Renal pelvis (tissue), 12 donors: ENCODE data around the gene ZNF485. TPM values are rescaled to one million over a fixed set of nuclear protein-coding genes. Genes with fewer than 3 reads are reported as not detected.
"Not testable (repeated sequence)": the region's sequence is repeated elsewhere in the genome, so short reads cannot be mapped to it uniquely, and the experiment has no call there.

Experiments
- DNase-seq: peaks from one replicate; pipeline ENCODE4 v3.0.0-alpha.2; 2013
- long read RNA-seq, 16 experiments: transcript quantifications; one replicate each; lab custom pipeline, GENCODE V29; 2026
- polyA plus RNA-seq, 3 donors: library from polyadenylated mRNA; unstranded; fragments of 120-200 nt; gene quantifications; one replicate each; pipeline ENCODE4 v1.2.1, GENCODE V29; 2013; ENCODE audit not compliant: insufficient read length in 3 of 3

Gene ZNF485
- 1 to 10 TPM; 4.2 to 5.8 (median 5.1) TPM for polyA plus RNA-seq
- long read RNA-seq, donor 1, partial matches to known transcripts: 0 of 2 reads
- long read RNA-seq, donor 1, other reads (novel, unspliced or antisense): 0 of 2 reads
- long read RNA-seq, donor 2, partial matches to known transcripts: 0 of 2 reads
- long read RNA-seq, donor 2, other reads (novel, unspliced or antisense): 0 of 2 reads
- long read RNA-seq, donor 3: 0 reads
- long read RNA-seq, donor 4, partial matches to known transcripts: 0 of 1 reads
- long read RNA-seq, donor 4, other reads (novel, unspliced or antisense): 0 of 1 reads
- long read RNA-seq, donor 5, partial matches to known transcripts: 0 of 1 reads
- long read RNA-seq, donor 5, other reads (novel, unspliced or antisense): 0 of 1 reads
- long read RNA-seq, donor 6, partial matches to known transcripts: 0 of 2 reads
- long read RNA-seq, donor 6, other reads (novel, unspliced or antisense): 0 of 2 reads
- long read RNA-seq, donor 7, partial matches to known transcripts: 0 of 2 reads
- long read RNA-seq, donor 7, other reads (novel, unspliced or antisense): 0 of 2 reads
- long read RNA-seq, donor 8: 0 reads
- long read RNA-seq, donor 9, partial matches to known transcripts: 0 of 1 reads
- long read RNA-seq, donor 9, other reads (novel, unspliced or antisense): 0 of 1 reads
- long read RNA-seq, donor 10, partial matches to known transcripts: 0 of 1 reads
- long read RNA-seq, donor 10, other reads (novel, unspliced or antisense): 0 of 1 reads
- long read RNA-seq, donor 11: 0 reads
- long read RNA-seq, donor 12, partial matches to known transcripts: 0 of 1 reads
- long read RNA-seq, donor 12, other reads (novel, unspliced or antisense): 0 of 1 reads
- long read RNA-seq, donor 13, partial matches to known transcripts: 0 of 2 reads
- long read RNA-seq, donor 13, other reads (novel, unspliced or antisense): 0 of 2 reads
- long read RNA-seq, donor 14: 0 reads
- long read RNA-seq, donor 15, partial matches to known transcripts: 0 of 2 reads
- long read RNA-seq, donor 15, other reads (novel, unspliced or antisense): 0 of 2 reads
- long read RNA-seq, donor 16, partial matches to known transcripts: 0 of 1 reads
- long read RNA-seq, donor 16, other reads (novel, unspliced or antisense): 0 of 1 reads

DNA sequence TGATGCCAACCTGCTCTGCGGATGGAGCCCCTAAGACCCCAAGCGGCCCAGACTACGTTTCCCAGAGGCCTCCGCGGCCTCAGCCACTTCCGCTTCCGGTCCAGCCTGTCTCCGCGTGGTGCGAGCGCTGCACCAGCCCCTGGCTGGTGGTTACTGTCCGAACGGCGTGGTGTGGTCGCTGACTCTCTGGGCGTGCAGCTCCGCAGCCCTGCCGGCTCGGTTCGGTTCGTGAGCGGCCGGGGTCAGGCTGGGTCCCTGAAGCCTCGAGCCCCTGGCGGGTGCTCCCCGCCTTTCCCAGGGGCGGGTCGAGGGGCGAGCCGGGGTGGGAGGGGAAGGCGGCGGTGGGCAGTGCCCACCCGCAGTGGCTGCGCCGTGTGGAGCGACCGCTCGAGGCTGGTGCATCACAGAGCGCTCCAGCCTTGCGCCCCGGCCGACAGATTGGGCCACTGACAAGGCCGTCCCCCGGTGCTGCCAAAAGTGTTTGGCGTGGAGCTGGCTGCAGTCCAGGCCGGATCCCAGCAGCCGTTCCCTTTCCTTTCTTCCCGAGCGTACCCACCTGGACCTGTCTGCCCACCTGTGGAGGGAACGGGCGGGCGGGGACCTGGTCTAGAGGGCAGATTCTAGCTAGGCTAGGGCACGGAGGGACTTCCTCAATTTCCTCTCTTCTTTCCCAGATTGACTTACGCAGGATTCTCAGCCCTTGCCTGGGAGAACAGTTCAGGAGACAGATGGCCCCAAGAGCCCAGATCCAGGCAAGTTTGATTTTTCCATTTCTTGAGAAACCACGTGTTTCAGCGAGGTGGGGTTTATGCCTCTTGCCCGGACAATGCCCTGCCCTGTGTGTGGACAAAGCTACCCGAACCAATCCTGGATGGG, at the start of gene ZNF485:
TSS of gene ZNF485 (plus strand) at position 116 of the 876 bp plus-strand sequence. CDS start at position 729, 613 bp downstream.
- DNase-seq: peak; percentile 68

DNA sequence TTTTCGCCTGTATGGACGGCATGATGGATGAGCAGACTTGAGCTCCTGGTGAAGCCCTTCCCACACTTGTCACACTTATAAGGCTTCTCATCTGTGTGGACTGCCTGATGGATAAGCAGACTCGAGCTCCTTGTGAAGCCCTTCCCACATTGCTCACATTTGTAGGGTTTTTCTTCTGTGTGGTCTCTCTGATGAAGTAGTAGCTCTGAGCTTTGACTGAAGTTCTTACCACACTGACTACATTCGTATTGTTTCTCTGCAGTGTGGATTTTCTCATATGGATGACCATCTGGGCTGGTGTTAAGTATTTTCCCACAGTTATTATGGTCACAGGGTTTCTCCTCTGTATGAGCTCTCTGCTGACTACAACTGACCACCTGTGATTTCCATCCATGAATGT, 49.0 kb upstream of the ZNF485 start:
- no peak for DNase-seq

DNA sequence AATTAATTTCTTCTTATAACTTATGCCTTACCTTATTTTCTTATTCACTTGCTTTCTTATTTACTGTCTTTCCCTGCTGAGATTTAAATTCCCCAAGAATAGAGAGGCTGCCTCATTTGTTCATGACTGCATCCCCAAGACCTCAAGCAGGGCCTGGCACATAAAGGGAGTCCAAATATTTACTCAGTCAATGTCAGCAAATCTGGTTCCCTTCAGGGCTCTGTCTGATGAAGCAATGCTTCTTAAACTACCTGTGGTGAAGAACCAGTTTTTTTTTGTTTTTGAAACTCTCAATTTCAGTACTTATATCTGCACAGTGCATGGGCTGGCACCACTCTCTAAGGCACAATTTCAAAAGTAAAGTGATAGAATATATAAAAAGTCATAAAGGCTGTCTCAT, 36.6 kb upstream of the ZNF485 start:
- DNase-seq: no peak

DNA sequence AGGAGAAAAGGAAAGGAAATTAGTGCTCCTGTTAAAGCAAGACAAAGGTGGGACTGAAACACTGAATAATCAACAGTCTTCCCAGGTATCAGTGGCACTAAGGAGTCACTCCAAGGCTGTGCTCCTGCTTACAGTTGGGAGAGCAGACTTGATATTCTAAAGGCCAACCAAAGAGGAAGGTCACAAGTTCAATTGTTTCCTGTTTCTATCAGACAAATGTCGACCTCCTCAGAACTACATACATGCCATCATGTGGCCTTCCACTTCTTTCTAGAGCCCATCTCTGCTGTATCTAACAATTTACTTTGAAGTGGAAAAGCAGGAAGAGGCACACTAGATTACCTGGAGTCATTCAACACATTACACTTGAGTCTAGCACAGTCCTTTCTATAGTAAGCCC, 35.3 kb upstream of the ZNF485 start:
- no peak for DNase-seq

DNA sequence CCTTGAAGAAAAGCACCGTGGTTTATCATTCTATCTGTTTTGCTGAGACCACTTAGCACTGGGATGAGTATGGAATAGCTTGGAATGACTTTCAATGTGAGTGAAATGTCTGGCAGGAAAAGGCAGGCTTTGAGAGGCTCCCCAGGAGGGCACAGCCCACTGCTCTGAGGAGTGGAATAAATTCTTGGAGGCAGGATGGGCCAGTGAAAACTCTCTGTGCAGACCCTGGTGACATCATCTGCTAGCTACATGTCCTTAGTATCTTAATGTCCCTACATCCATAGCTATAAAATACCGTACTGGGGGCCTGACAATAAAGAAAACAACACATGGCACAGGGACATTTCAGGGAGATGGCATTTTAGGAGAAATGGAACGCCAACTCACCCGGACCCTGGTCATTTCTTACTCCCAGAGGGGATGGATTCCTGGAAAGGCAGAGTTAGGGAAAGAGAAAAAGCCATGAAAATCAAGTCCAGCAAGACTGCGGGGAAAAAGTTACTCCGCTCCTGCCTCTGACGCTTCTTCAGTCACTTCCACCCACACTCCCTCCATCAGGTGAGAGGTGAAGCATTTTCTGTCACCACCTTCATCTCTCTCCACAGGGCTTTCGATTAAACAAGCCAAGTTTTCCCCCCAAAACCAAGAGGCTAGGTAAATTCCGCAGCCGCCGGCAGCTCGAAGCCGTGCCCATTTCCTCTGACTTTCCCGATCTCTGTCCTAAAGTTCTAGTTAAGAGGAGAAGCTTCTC, 32.8 kb upstream of the ZNF485 start:
- peak; percentile 24 for DNase-seq

DNA sequence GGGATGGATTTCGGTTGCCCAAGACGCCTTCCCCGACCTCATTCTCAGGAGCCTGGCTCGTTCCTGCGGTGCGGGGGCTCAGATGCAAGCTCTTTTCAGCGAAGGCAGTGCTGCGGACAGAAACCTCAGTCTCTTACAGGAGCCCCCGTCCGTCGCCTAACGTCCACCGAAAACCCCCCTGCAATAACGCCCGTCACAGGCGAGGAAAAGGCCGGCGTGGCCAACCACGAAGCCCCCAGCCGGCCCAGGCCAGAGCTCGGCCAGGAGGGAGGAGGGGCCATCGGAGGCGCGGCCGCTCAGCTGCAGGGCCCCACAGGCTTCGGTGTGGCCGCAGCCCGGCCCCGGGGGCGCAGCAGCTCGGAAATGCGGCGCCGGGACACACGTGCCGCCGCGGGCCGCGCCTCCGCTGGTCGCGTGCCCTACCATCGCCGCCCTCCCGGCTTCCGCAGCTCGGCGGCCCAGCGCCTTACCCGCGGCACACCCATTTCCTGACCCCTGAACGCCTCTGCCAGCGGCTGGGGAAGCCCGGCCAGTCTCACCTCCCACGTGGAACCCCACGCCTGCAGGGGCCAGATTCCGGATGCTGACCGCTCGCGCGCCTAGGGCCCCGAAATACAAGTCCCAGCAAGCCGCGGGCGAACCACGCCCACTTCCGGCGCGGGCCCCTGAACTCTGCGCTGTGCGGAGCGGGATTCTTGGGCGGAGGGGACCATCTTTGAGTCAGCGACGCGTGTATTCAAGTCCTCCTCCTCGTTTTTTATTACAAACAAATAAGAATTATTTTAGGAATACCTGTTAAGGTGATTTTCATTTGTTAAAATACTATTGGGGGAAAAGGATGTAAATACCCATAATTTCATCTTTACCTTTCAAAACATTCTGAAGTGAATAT, 32.0 kb upstream of the ZNF485 start, which contains the start of gene ZNF239:
TSS of gene ZNF239 (minus strand) at position 616 of the 892 bp plus-strand sequence. CDS start 16,537 bp downstream, outside the sequence.
- peak; percentile 90 for DNase-seq

DNA sequence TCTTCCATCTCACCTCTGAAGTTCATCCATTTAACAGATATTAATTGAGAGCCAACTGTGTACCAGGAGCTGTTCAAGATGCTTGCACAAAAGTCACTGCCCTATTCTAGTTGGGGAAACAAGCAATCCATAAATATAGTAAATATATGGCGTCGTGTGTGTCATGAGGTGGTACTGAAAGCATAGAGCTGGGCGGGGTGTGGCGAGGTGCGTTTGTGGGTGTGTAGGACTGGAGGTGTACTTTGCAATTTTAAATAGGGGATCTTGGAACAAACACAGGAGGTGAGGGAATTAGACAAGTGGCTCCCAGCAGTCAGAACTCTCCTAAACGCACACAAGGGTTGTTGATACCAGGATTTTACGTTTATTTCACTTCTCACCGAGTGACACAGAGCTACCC, 31.3 kb upstream of the ZNF485 start:
- no peak for DNase-seq

DNA sequence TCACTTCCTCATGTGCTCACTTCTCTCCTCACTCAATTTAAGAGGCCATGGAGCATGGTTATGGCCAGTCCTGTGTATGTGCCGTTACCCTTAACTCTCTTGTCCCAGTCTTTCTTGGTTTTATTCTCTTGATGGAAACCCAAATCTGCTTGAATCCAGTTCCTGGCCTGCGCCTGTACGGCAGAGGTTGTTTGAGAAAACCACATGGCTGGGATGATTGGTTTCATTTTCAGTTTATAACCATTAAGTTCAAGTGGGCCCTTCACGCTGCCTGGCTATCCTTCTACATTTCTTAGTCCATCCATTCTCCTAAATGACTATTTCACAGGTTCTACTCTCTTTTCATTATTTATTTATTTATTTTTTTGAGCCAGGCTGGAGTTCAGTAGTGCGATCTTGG, 30.2 kb upstream of the ZNF485 start:
- DNase-seq: no peak

DNA sequence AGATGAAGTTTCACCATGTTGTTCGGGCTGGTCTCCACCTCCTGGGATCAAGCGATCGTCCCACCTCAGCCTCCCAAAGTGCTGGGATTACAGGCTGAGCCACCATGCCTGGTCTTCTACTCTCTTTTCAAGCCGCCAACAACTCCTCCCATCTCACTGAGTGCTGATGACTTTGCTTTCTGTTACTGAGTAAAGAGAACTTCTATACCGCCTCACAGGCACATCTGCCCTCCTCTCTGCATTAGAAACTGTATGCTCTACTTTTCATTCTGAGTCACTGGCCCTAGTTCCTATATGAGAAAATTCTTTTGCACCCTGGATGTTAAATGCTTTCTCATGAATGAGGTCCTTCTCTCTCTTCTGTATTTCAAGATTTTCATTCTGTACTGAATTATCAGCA, 29.7 kb upstream of the ZNF485 start:
- DNase-seq: no peak

DNA sequence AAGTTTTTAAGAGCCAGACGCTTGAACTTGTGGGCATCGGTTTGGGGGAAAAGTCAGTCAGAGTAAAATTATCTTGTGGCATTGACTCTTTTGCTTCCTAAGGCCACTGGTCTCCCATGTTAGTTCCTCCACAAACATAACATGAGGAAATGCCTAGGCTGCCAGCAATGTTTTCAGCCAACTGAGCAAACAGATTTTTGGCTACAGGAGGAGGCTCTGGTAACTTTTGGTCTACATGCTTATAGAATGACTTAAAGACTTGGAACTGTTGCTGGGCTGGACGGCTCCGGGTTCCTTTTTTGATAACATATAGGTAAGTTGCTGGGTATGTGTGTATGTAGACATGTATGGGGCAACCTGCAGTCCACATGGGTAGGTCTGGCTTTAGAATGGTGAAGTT, 22.2 kb upstream of the ZNF485 start:
- DNase-seq: no peak

DNA sequence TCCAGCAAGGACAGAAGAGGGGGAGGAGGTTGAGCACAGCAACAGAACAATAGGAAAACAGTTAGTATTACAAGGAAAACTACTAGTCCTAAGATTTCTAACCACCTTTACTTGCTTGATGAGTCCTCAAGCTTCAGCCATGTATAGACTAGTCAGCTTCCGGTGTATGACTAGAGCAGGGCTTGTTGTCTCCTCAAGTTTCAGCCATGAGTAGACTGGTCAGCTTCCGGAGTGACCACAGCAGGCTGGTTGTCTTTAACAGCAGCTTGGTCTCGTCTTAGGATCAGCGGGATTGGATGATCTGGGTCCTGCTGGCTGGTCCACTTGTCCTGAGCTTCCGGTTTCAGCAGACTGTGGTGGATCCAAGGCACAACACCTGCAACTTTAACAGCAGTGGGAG, 21.2 kb upstream of the ZNF485 start:
- DNase-seq: no peak

DNA sequence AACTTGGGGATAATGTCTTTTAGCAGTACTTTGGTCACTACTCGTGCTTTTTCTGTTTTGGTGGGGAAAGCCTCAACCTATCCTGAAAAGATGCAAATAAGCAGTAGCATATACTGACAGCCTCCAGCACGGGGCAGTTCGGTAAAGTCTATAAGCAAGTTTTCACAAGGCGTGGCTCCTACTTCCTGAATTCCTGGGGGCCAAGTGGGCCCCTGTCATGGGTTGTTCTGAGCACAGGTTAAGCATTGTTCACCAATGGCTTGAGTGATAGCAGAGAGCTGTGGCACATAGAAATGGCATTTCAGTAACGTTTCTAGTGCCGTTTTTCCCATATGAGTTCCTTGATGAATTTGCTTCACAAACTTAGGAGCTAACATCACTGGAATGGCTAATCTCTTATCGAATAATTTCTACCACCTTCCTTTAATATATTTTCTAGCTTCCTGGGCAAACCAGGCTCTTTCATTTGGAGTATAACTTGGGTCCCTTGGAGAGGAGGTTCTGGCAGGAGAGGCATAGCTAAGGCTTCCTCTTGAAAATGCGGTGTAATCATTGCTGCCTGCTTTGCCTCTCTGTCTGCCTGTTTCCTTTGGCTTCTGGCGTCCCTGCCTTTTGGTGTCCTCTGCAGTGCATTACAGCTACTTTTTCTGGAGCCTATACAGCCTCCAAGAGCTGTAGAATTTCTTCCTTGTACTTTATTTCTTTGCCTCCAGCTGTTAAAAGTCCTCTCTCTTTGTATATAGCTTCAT, 20.1 kb upstream of the ZNF485 start:
- DNase-seq: no peak

DNA sequence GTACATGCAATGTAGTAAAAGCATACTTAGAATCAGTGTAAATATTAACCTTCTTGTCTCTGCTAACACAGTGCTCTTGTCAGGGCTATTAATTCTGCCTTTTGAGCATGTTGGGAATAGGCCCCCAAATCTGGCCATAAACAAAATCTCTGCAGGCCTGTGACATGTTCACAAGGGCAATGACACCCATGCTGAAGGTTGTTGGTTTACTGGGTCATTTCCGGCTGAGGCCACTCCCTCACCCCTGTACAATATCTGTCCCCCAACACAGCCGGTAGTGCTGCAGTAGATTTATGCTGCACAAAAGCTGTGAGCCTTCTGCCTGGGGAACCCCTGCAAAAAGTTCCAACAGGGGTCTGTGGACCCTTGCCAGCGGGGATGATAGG, 19.5 kb upstream of the ZNF485 start:
- DNase-seq: not testable (repeated sequence)

DNA sequence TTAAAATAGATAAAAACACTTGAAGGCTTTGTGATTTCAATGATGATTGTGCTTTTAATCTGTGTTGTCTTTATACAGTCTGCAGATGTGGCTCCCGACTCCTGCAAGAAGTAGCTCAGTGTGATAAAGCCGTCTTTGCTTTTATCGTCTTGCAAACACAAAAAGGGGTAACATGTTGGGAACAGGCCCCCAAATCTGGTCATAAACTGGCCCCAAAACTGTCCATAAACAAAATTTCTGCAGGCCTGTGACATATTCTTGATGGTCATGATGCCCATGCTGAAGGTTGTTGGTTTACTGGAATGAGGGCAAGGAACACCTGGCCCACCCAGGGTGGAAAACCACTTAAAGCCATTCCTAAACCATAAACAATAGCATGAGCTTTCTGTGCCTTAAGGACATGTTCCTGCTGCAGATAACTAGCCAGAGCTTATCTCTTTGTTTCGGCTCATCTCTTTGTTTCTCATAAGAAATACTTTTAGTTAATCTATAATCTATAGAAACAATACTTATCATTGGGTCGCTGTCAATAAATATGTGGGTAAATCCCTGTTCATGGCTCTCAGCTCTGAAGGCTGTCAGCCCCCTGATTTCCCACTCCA, 14.8 kb upstream of the ZNF485 start:
- DNase-seq: no peak

DNA sequence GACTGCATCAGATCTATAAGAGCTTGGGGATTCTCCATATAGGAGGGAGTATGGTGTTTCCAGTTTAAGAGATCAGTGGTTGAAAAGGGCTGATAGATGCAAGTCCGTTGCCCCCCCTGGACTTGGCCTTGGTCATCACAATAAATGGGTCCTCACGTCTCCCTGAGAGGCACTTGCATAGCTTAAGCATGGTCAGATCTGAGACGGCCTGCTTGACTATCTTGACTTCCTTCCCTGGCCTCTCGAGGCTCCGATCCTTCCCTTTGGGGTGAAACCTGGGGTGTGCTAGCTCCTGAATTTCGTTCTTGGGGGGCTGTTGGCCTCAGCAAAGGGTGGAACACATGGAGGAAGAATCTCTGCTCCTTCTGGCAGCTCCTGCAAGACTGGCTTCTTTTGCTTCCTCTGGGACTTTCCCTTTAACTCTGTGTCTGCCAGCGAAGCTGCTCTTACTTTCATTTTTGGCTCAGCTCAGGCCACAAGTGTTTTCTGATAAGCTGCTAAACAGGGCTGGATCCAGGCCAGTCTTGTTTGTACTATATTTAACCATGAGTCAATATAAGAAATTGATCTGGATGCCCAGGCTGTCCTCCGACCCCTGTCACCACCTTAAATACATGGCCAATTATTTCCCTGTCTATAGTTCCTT, 11.2 kb upstream of the ZNF485 start:
- no peak for DNase-seq

DNA sequence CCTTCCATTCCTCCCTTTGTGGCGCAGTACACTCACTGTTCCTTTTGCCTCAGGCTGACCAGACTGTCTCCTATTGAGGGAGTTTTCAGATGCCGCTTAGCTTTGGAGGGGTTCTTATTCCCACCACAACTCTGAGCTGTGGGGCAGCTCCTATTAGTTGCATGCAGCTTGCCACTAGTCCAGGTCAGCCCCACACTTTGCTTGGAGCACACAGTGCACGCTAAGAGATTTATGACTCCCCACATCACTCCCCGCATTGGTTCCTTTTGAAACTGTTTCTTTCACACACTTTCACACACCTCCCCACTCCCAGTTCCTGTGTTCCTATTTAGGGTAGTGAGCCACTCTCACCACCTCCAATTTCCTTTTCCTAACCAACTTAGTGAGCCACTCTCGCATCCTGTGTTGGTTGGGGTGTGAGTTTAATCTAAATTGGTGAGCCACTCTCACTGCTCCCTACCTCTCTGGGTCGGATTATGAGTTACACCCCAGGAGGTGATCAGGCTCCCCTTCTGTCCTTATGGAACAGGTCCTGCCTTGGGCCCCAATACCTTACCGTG, 10.4 kb upstream of the ZNF485 start:
- no peak for DNase-seq

DNA sequence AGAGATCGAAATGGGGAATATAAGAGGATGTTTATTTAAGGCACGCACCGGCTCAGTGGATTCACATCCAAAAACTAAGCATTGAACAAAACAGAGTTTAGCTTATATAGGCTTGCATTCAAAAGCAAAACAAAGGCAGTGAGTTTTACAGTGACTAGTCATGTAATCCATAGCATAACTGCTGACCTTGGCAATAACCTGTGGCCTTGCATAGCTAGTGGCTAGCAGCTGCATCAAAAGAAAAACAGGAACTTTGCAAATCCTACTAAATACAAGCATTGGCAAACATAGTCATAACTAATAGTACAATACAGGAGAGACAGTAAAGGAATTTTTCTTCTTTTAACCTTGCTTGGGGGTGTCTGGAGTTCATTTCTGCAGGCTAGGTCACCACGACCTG, 9.7 kb upstream of the ZNF485 start:
- no peak for DNase-seq
